SK-N-SH treated with all-trans-retinoic acid at 6 μM for 48 hours (cell line): ENCODE measurements around the gene TUBB1.

ENCODE experiments used
- ATAC-seq: fragments of 200-7000 bp; cut with Tn5 transposase; 3 replicates; pipeline ENCODE4 v1.9.1; 2020; ENCODE audit warnings: mild to moderate bottlenecking, moderate library complexity
- ARNTL ChIP-seq: fragments of 450-650 bp; formaldehyde crosslinking; IDR thresholded peaks from 2 replicates; pipeline ENCODE4 v1.5.0; 2020; ENCODE audit warnings: low read depth, mild to moderate bottlenecking, moderate library complexity, borderline replicate concordance
- BACH2 ChIP-seq: fragments of 250-450 bp; sonication (Bioruptor Pico); IDR thresholded peaks from 2 replicates; pipeline ENCODE4 v1.9.0; 2021; ENCODE audit warnings: mild to moderate bottlenecking, borderline replicate concordance
- CREB5 ChIP-seq: fragments of 250-450 bp; sonication (Bioruptor Pico); IDR thresholded peaks from 2 replicates; pipeline ENCODE4 v1.5.1; 2020; ENCODE audit warnings: low read depth, mild to moderate bottlenecking, moderate library complexity
- CSRNP3 ChIP-seq: fragments of 250-450 bp; sonication (Bioruptor Pico); IDR thresholded peaks from 2 replicates; pipeline ENCODE4 v1.5.1; 2021; ENCODE audit warnings: mild to moderate bottlenecking, moderate library complexity
- ESRRG ChIP-seq: fragments of 250-450 bp; sonication (Bioruptor Pico); IDR thresholded peaks from 2 replicates; pipeline ENCODE4 v1.6.1; 2021; ENCODE audit warnings: mild to moderate bottlenecking
- GLIS3 ChIP-seq: fragments of 250-450 bp; sonication (Bioruptor Pico); IDR thresholded peaks from 2 replicates; pipeline ENCODE4 v1.5.0; 2020; ENCODE audit warnings: mild to moderate bottlenecking, moderate library complexity
- ISL1 ChIP-seq: fragments of 250-450 bp; sonication (Bioruptor Pico); IDR thresholded peaks from 2 replicates; pipeline ENCODE4 v2.1.2; 2022; ENCODE audit warnings: mild to moderate bottlenecking, moderate library complexity
- OSR1 ChIP-seq: fragments of 250-450 bp; sonication (Bioruptor Pico); IDR thresholded peaks from 2 replicates; pipeline ENCODE4 v1.8.0; 2022; ENCODE audit warnings: moderate library complexity, mild to moderate bottlenecking, inconsistent platforms
- PATZ1 ChIP-seq: fragments of 250-450 bp; sonication (Bioruptor Pico); IDR thresholded peaks from 2 replicates; pipeline ENCODE4 v1.8.0; 2020; ENCODE audit warnings: mild to moderate bottlenecking, moderate library complexity, borderline replicate concordance
- PPARA ChIP-seq: fragments of 250-450 bp; sonication (Bioruptor Pico); IDR thresholded peaks from 2 replicates; pipeline ENCODE4 v1.5.0; 2020; ENCODE audit warnings: mild to moderate bottlenecking, borderline replicate concordance
- RARB ChIP-seq: fragments of 250-450 bp; sonication (Bioruptor Pico); IDR thresholded peaks from 2 replicates; pipeline ENCODE4 v1.8.0; 2021; ENCODE audit warnings: mild to moderate bottlenecking, moderate library complexity
- SNAI2 ChIP-seq: fragments of 250-450 bp; sonication (Bioruptor Pico); IDR thresholded peaks from 2 replicates; pipeline ENCODE4 v1.5.0; 2020; ENCODE audit warnings: mild to moderate bottlenecking, moderate library complexity
- TCF4 ChIP-seq: fragments of 250-450 bp; sonication (Bioruptor Pico); IDR thresholded peaks from 2 replicates; pipeline ENCODE4 v1.8.0; 2021; ENCODE audit warnings: mild to moderate bottlenecking, moderate library complexity, borderline replicate concordance
- TOX ChIP-seq: fragments of 250-450 bp; sonication (Bioruptor Pico); IDR thresholded peaks from 2 replicates; pipeline ENCODE4 v1.8.0; 2021; ENCODE audit warnings: mild to moderate bottlenecking, moderate library complexity, borderline replicate concordance
- TSHZ2 ChIP-seq: fragments of 250-450 bp; sonication (Bioruptor Pico); IDR thresholded peaks from 2 replicates; pipeline ENCODE4 v1.5.0; 2020; ENCODE audit warnings: mild to moderate bottlenecking, moderate library complexity
- ZFP3 ChIP-seq: fragments of 250-450 bp; sonication (Bioruptor Pico); IDR thresholded peaks from 2 replicates; pipeline ENCODE4 v1.5.0; 2020; ENCODE audit warnings: mild to moderate bottlenecking, moderate library complexity
- ZFP30 ChIP-seq: fragments of 450-650 bp; formaldehyde crosslinking; IDR thresholded peaks from 2 replicates; pipeline ENCODE4 v1.5.0; 2022; ENCODE audit warnings: mild to moderate bottlenecking, moderate library complexity
- ZNF565 ChIP-seq: fragments of 450-650 bp; formaldehyde crosslinking; conservative IDR thresholded peaks from 2 replicates; pipeline ENCODE4 v1.5.0; 2020; ENCODE audit warnings: low read depth, mild to moderate bottlenecking, moderate library complexity
- ZNF8 ChIP-seq: fragments of 450-650 bp; formaldehyde crosslinking; IDR thresholded peaks from 2 replicates; pipeline ENCODE4 v1.5.0; 2020; ENCODE audit warnings: mild to moderate bottlenecking, moderate library complexity

TUBB1 gene

GRCh38 chr20:58991715-58992114 is 27.5 kb upstream of the TUBB1 start:
- no peak for ATAC-seq
- no peak for TF ChIP-seq CREB5 (CRISPR knock-in tag)
- no peak for TF ChIP-seq TCF4 (CRISPR knock-in tag)
- TF ChIP-seq CSRNP3 (CRISPR knock-in tag): no peak
- no peak for TF ChIP-seq OSR1
- TF ChIP-seq PATZ1: no peak
- TF ChIP-seq SNAI2: no peak
- TF ChIP-seq ZNF8: no peak
- TF ChIP-seq ISL1 (CRISPR knock-in tag): no peak
- TF ChIP-seq PPARA: no peak
- TF ChIP-seq TOX (CRISPR knock-in tag): no peak
- TF ChIP-seq GLIS3 (CRISPR knock-in tag): no peak
- TF ChIP-seq ZNF565: no peak
- TF ChIP-seq ZFP3 (CRISPR knock-in tag): no peak
- TF ChIP-seq ARNTL: no peak
- no peak for TF ChIP-seq TSHZ2 (CRISPR knock-in tag)

- no peak for ATAC-seq
- TF ChIP-seq ZNF565 (no peak), RARB (CRISPR knock-in tag) (no peak), SNAI2 (no peak), PPARA (no peak), ZFP30 (CRISPR knock-in tag) (no peak), TSHZ2 (CRISPR knock-in tag) (no peak), CSRNP3 (CRISPR knock-in tag) (no peak)
- TF ChIP-seq, all 23 proteins: peak for 0
Observed at GRCh38 chr20:58992911-58993310, 26.3 kb upstream of the TUBB1 start.

- TF ChIP-seq CREB5 (CRISPR knock-in tag): no peak
- TF ChIP-seq BACH2 (CRISPR knock-in tag): no peak
- no peak for TF ChIP-seq ISL1 (CRISPR knock-in tag)
- TF ChIP-seq ZFP30 (CRISPR knock-in tag): no peak
- no peak for TF ChIP-seq CSRNP3 (CRISPR knock-in tag)
- TF ChIP-seq OSR1: no peak
- no peak for TF ChIP-seq ESRRG (CRISPR knock-in tag)
- no peak for ATAC-seq
Observed at GRCh38 chr20:58993332-58994248, 25.6 kb upstream of the TUBB1 start.
